ENCODE measurements around the gene KIFC3.

- TF ChIP-seq TAF1 (IDR thresholded peaks at IDR 0.05; ENCODE audit: low read depth, low read length) (no peak), ATF3 (IDR thresholded peaks at IDR 0.05; ENCODE audit: insufficient read depth, low read depth, low read length) (no peak)
Observed at GRCh38 chr16:57728336-57729181, 73.7 kb downstream of the KIFC3 start.
